ENCODE results near the gene NINL. TPM values are rescaled to one million over a fixed set of nuclear protein-coding genes. Genes with fewer than 3 reads are reported as not detected.

The NINL gene
- 3.2 and 7.8 TPM in 2 replicates for total RNA-seq

DNA sequence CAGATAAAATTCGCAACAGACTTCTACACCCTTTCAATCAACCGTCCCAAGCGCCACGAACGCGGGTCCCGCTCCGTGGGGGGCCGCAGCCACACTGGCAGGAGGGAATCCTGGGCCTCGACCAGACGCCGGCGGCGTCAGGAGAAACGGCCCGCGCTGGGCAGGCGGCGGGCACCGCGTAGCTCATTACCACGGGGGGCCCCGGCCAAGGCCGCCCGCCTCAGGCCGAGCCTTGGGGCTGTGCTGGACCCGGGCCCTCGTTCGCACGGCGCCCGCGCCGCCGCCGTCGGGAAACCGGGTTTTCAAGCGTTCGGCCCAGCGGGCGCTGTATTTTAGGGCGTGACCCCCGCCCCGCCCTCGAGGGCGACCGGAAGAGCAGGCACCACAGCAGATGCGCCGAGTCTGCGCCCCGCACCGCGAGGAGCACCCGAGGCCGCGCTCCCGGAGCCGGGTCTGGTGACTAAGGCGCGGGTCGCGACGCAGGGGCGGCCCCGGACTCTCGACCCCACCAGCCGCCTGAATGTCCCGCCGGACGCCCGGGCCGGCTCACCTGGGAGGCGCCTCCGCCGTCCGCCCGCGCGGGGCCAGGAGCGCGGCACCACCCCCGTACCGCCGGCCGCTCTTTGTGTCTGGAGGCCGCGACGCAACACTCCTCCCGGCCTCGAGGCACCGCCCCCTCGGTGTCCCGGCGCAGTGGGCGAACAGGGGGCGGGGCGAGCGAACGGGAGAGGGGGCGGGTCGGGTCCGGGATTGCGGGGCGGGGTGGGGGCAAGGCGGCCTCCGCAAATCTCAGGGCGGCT lies at the start of gene NINL:
NINL (minus strand) TSS at position 627 of the 800 bp plus-strand sequence. CDS start 58,944 bp downstream, outside the sequence.

GRCh38 chr20:25623736-25624499 lies 38.6 kb upstream of the NINL start, which contains the start of gene NANP:
TSS of gene NANP (minus strand) at chr20:25624014. CDS start at chr20:25623948, 66 bp downstream.

GRCh38 chr20:25407311-25408169 lies 177.8 kb downstream of the NINL start, which contains the start of gene GINS1:
TSS of gene GINS1 (plus strand) at chr20:25407673. CDS start at chr20:25407821, 148 bp downstream.

Other genes starting within 250 kb of the NINL start
- 28.2 and 49.6 TPM in 2 replicates for gene ABHD12, start 194.7 kb downstream of the NINL start, total RNA-seq
- 3.6 and 4.9 TPM in 2 replicates for gene GINS1, start 177.9 kb downstream of the NINL start, total RNA-seq
- 4.5 and 6.3 TPM in 2 replicates for gene NANP, start 38.5 kb upstream of the NINL start, total RNA-seq
- gene ZNF337, start 111.3 kb upstream of the NINL start, total RNA-seq, result 7.9 and 9.2 TPM in 2 replicates